T-cell (primary cell): Measurements from ENCODE around the gene TLR2. TPM values are rescaled to one million over a fixed set of nuclear protein-coding genes. Genes with fewer than 3 reads are reported as not detected.
A peak's percentile ranks its signal among the peaks of the same experiment; 100 is the strongest.

Experiments
- ATAC-seq, 4 experiments: fragments of 200-7000 bp in 3 of 4; fragments of 150-1000 bp in 1 of 4; cut with Tn5 transposase; replicated peaks in 1 of 4; 1 replicate in 3 of 4; 2 replicates in 1 of 4; pipeline ENCODE4 v1.10.0; 2021; ENCODE audit warnings: moderate library complexity in 3 of 4, mild to moderate bottlenecking in 2 of 4, moderate number of reproducible peaks in 1 of 4
- CTCF ChIA-PET, 2 donors: fragments of 300-600 bp; sonication (Branson Sonifier 250); formaldehyde crosslinking; loops; one replicate each; lab custom pipeline; 2022; ENCODE audit warnings: antibody characterized with exemption in 2 of 2; lab: Charles Lee
- POLR2A ChIA-PET, 2 donors: fragments of 300-600 bp; sonication (Branson Sonifier 250); formaldehyde crosslinking; loops; one replicate each; lab custom pipeline; 2022; ENCODE audit warnings: antibody characterized with exemption in 2 of 2; lab: Charles Lee
- DNase-seq, 35 experiments: peaks; one replicate each; pipeline versions ENCODE4 v3.0.0 to v3.0.0-alpha.2; 2013 to 2023
- H3K27ac ChIP-seq: one replicate; pipeline ENCODE4 v1.5.1; 2013; ENCODE audit warnings: low read length
- H3K27me3 ChIP-seq, 2 experiments: replicated peaks in 1 of 2; 1 replicate in 1 of 2; 2 replicates in 1 of 2; pipeline versions ENCODE4 v1.6.1 to v1.7.0; 2013; ENCODE audit warnings: low read length in 1 of 2, mixed read lengths in 1 of 2; ENCODE audit not compliant: control insufficient read depth in 2 of 2, insufficient read depth in 2 of 2; ENCODE audit errors: extremely low read depth in 1 of 2
- H3K36me3 ChIP-seq, 2 donors: 1 replicate in 1 of 2; 2 replicates in 1 of 2; pipeline versions ENCODE4 v1.6.1 to v1.7.0; 2013; ENCODE audit warnings: low read length in 1 of 2; ENCODE audit not compliant: control insufficient read depth in 2 of 2, insufficient read depth in 1 of 2; ENCODE audit errors: extremely low read depth in 1 of 2
- H3K4me1 ChIP-seq, 2 experiments: 1 replicate in 1 of 2; 2 replicates in 1 of 2; pipeline versions ENCODE4 v1.6.1 to v1.7.0; 2013; ENCODE audit warnings: low read length in 2 of 2, mixed read lengths in 1 of 2; ENCODE audit not compliant: insufficient read depth in 2 of 2, control insufficient read depth in 1 of 2; ENCODE audit errors: extremely low read depth in 1 of 2
- H3K4me3 ChIP-seq, 2 donors: 1 replicate in 1 of 2; 2 replicates in 1 of 2; pipeline versions ENCODE4 v1.5.1 to v1.7.0; 2013; ENCODE audit warnings: mild to moderate bottlenecking in 2 of 2, low read length in 1 of 2, moderate library complexity in 1 of 2; ENCODE audit not compliant: control insufficient read depth in 1 of 2; ENCODE audit errors: extremely low read depth in 1 of 2
- H3K9me3 ChIP-seq: 2 replicates; pipeline ENCODE4 v1.7.0; 2013
- H3K27ac Mint-ChIP-seq, 2 donors: one replicate each; pipeline ENCODE4 v1.8.0; 2020 to 2021; ENCODE audit warnings: mild to moderate bottlenecking in 2 of 2, mixed read lengths in 2 of 2
- H3K27me3 Mint-ChIP-seq, 2 donors: one replicate each; pipeline ENCODE4 v1.8.0; 2021 to 2022; ENCODE audit warnings: mixed read lengths in 2 of 2
- H3K36me3 Mint-ChIP-seq: one replicate; pipeline ENCODE4 v1.8.0; 2021; ENCODE audit warnings: mixed read lengths
- H3K4me1 Mint-ChIP-seq, 3 donors: one replicate each; pipeline ENCODE4 v1.8.0; 2020 to 2022; ENCODE audit warnings: mixed read lengths in 3 of 3, mild to moderate bottlenecking in 1 of 3
- H3K4me3 Mint-ChIP-seq, 3 donors: one replicate each; pipeline ENCODE4 v1.8.0; 2020 to 2022; ENCODE audit warnings: mild to moderate bottlenecking in 3 of 3, mixed read lengths in 3 of 3, moderate library complexity in 3 of 3
- H3K9me3 Mint-ChIP-seq, 3 donors: one replicate each; pipeline ENCODE4 v1.8.0; 2020 to 2022; ENCODE audit warnings: mixed read lengths in 3 of 3
- WGBS: methylation state at CpG from one replicate; pipeline ENCODE4 v1.1.5; 2013; ENCODE audit warnings: missing lambda C conversion rate; ENCODE audit not compliant: insufficient coverage; 5-methylcytosine and 5-hydroxymethylcytosine counted together
- total RNA-seq, 35 experiments: library from RNA in 6 of 35; stranded (reverse) in 6 of 35; fragments of 120-200 nt in 1 of 35; gene quantifications; one replicate each; pipeline versions ENCODE4 v1.2.1 to v1.2.4 and lab custom pipeline; 2013 to 2026

Gene TLR2
- total RNA-seq, 5 donors from 2014 or later (not counting 1 experiment from before 2014, with no cell fraction given), result 1.1 to 2.3 (median 1.9) TPM

DNA sequence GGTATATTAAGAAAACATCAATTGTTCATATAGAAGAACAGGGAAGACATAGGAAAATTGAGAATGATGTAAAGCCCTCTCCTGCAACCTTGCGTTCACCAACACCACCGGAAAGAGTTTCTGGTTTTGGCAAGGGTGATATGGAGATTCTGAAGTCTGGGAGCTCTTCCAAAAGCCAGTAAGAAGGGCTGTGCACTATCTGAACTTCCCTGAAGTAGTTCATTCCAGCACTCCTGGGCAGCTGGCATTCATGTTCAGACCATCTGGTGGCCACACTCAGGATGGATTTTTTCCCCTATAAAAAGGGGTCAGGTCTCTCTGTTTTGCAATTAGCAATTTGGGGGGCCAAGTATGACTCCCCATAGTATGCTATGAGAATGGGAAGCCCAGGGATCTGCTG lies 15.4 kb upstream of the TLR2 start:
- POLR2A ChIA-PET, result no interaction called here

DNA sequence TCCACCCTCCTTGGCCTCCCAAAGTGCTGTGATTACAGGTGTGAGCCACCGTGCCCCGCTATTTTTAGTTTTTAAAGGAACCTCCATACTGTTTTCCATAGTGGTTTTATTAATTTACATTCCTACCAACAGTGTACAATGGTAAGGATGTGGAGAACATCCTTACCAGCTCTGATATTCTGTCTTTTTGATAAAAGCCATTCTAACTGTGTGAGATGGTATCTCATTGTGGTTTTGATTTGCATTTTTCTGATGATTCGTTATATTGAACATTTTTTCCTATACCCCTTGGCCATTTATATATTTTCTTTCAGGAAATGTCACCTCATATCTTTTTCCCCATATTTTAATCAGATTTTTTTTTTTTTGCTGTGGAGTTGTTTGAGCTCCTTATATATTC lies 14.2 kb upstream of the TLR2 start:
- Mint-ChIP-seq H3K9me3 (peaks cover 2 to 12% (median 4%) of the 10 kb centered on the region in 3 donors), H3K4me1 (peaks cover 0 to 5% (median 0%) of the 10 kb centered on the region in 3 donors), H3K36me3 (peaks cover under 1% of the 10 kb centered on the region), H3K4me3 (no peak overlapping the region), H3K27me3 (peaks cover 5 to 8% of the 10 kb centered on the region in 2 donors), H3K27ac (no peak overlapping the region)
- Histone ChIP-seq H3K36me3 (no peaks in the 10 kb centered on the region), H3K4me1 (no peaks in the 10 kb centered on the region), H3K9me3 (no peaks in the 10 kb centered on the region), H3K27ac (no peak overlapping the region), H3K4me3 (no peak overlapping the region), H3K27me3 (peaks cover 0 to 5% of the 10 kb centered on the region in 2 experiments)
- DNase-seq (no peak), ATAC-seq (no peak)
- WGBS, result no CpG with 5 or more reads among the region's 3 CpGs
- ChIA-PET CTCF (no interaction called here), POLR2A (interaction anchor here in 1 of 2 donors (0.6 kb wide), 1 partner anchor 1678 kb away, joined by 3 read pairs; no protein-coding TSS in a partner anchor)

More for the DNA sequence above, 15.4 kb upstream of the TLR2 start:
- Mint-ChIP-seq H3K27me3 (peaks cover 4 to 8% of the 10 kb centered on the region in 2 donors), H3K4me1 (peaks cover 0 to 5% (median 0%) of the 10 kb centered on the region in 3 donors), H3K27ac (no peak overlapping the region), H3K9me3 (peaks cover 0 to 4% (median under 1%) of the 10 kb centered on the region in 3 donors), H3K36me3 (no peaks in the 10 kb centered on the region), H3K4me3 (no peak overlapping the region)
- Histone ChIP-seq H3K9me3 (no peaks in the 10 kb centered on the region), H3K36me3 (no peaks in the 10 kb centered on the region), H3K27ac (no peak overlapping the region), H3K27me3 (peaks cover 0 to 5% of the 10 kb centered on the region in 2 experiments), H3K4me1 (no peaks in the 10 kb centered on the region), H3K4me3 (no peak overlapping the region)
- no peak for ATAC-seq
- no CpG with 5 or more reads among the region's 2 CpGs for WGBS
- CTCF ChIA-PET, result no interaction called here
- no peak for DNase-seq

- Histone ChIP-seq H3K27ac (no peak overlapping the region), H3K4me3 (no peak overlapping the region), H3K36me3 (no peaks in the 10 kb centered on the region), H3K9me3 (no peaks in the 10 kb centered on the region), H3K27me3 (peaks cover 0 to 4% of the 10 kb centered on the region in 2 experiments), H3K4me1 (no peaks in the 10 kb centered on the region)
- no peaks in the 10 kb centered on the region for H3K4me1 Mint-ChIP-seq
- H3K27ac Mint-ChIP-seq, result no peak overlapping the region
- ATAC-seq (no peak), DNase-seq (no peak)
- peaks cover 6% of the 10 kb centered on the region in 2 donors for H3K27me3 Mint-ChIP-seq
- POLR2A ChIA-PET, result no interaction called here
- peaks cover 15% of the 10 kb centered on the region for H3K36me3 Mint-ChIP-seq
- CTCF ChIA-PET, result no interaction called here
- H3K9me3 Mint-ChIP-seq, result peaks cover 8 to 32% (median 19%) of the 10 kb centered on the region in 3 donors
- WGBS, result 80% methylated on average over 2 of the region's 5 CpGs
- H3K4me3 Mint-ChIP-seq, result no peak overlapping the region
Observed at GRCh38 chr4:153676486-153676885, 7.6 kb upstream of the TLR2 start.

GRCh38 chr4:153676984-153677383 lies 7.1 kb upstream of the TLR2 start:
- CTCF ChIA-PET, result interaction anchor here in 1 of 2 donors (0.6 kb wide), 1 partner anchor 90 kb away, joined by 3 read pairs; no protein-coding TSS in a partner anchor
- H3K9me3 ChIP-seq, result no peaks in the 10 kb centered on the region
- no peaks in the 10 kb centered on the region for H3K36me3 ChIP-seq
- POLR2A ChIA-PET, result no interaction called here
- peaks cover 0 to 7% of the 10 kb centered on the region in 2 experiments for H3K27me3 ChIP-seq
- no peak overlapping the region for H3K27ac ChIP-seq
- ATAC-seq (no peak), DNase-seq (no peak)
- Mint-ChIP-seq H3K4me1 (no peaks in the 10 kb centered on the region), H3K27ac (no peak overlapping the region), H3K9me3 (peaks cover 8 to 32% (median 19%) of the 10 kb centered on the region in 3 donors), H3K36me3 (peaks cover 15% of the 10 kb centered on the region), H3K27me3 (peaks cover 8 to 10% of the 10 kb centered on the region in 2 donors), H3K4me3 (no peak overlapping the region)
- no CpG with 5 or more reads among the region's 1 CpG for WGBS
- H3K4me3 ChIP-seq, result no peak overlapping the region
- no peaks in the 10 kb centered on the region for H3K4me1 ChIP-seq

GRCh38 chr4:153679486-153679885 lies 4.6 kb upstream of the TLR2 start:
- peaks cover 19 to 20% of the 10 kb centered on the region in 2 donors for H3K27me3 Mint-ChIP-seq
- Histone ChIP-seq H3K4me1 (peaks cover 0 to 11% of the 10 kb centered on the region in 2 experiments), H3K27me3 (peaks cover 0 to 22% of the 10 kb centered on the region in 2 experiments), H3K4me3 (no peak overlapping the region), H3K27ac (no peak overlapping the region), H3K36me3 (no peaks in the 10 kb centered on the region), H3K9me3 (no peaks in the 10 kb centered on the region)
- peaks cover 15% of the 10 kb centered on the region for H3K36me3 Mint-ChIP-seq
- CTCF ChIA-PET, result no interaction called here
- POLR2A ChIA-PET, result no interaction called here
- no peak overlapping the region for H3K27ac Mint-ChIP-seq
- peaks cover 8 to 23% (median 19%) of the 10 kb centered on the region in 3 donors for H3K9me3 Mint-ChIP-seq
- no peak for DNase-seq
- H3K4me1 Mint-ChIP-seq, result peaks cover 8 to 9% (median 8%) of the 10 kb centered on the region in 3 donors
- 72% methylated on average over 5 of the region's 6 CpGs for WGBS
- no peak overlapping the region for H3K4me3 Mint-ChIP-seq
- no peak for ATAC-seq

- Mint-ChIP-seq H3K27me3 (peaks cover 18 to 23% of the 10 kb centered on the region in 2 donors), H3K9me3 (peaks cover 0 to 16% (median 7%) of the 10 kb centered on the region in 3 donors), H3K36me3 (peaks cover 10% of the 10 kb centered on the region), H3K4me1 (peaks cover 16 to 18% (median 16%) of the 10 kb centered on the region in 3 donors), H3K27ac (no peak overlapping the region), H3K4me3 (peak overlapping the region; percentile 72 to 85 (median 80))
- ChIA-PET CTCF (interaction anchor here in 1 of 2 donors (1.0 kb wide), 1 partner anchor 51 kb away, joined by 5 read pairs; no protein-coding TSS in a partner anchor), POLR2A (interaction anchor here in 1 of 2 donors (0.6 kb wide), 1 partner anchor 71 kb away, joined by 3 read pairs; no protein-coding TSS in a partner anchor)
- DNase-seq (no peak), ATAC-seq (no peak)
- no peaks in the 10 kb centered on the region for H3K9me3 ChIP-seq
- peaks cover 0 to 28% of the 10 kb centered on the region in 2 experiments for H3K27me3 ChIP-seq
- peak overlapping the region; percentile 59 to 63 for H3K4me3 ChIP-seq
- H3K36me3 ChIP-seq, result no peaks in the 10 kb centered on the region
- 18% methylated on average over 27 of the region's 27 CpGs for WGBS
- peaks cover 0 to 16% of the 10 kb centered on the region in 2 experiments for H3K4me1 ChIP-seq
- H3K27ac ChIP-seq, result no peak overlapping the region
Observed at GRCh38 chr4:153683763-153684181, 308 bp upstream of the TLR2 start.
